OCI-LY1 (cell line): Measurements from ENCODE around the gene CARM1.

Experiments
- EZH2 ChIP-seq: fragments of 200-600 bp; sonication (generic), shearing (Covaris generic); IDR thresholded peaks from 2 replicates; pipeline ENCODE4 v1.8.0; 2017; ENCODE audit warnings: borderline replicate concordance, mixed run types, mild to moderate bottlenecking, antibody characterized with exemption, low read length, moderate library complexity, mixed read lengths
- TF ChIP-seq, protein P1 (sequence below): fragments of 200-600 bp; sonication (generic), shearing (Covaris generic); IDR thresholded peaks from 2 replicates; pipeline ENCODE4 v1.5.1; 2017; ENCODE audit warnings: mild to moderate bottlenecking, antibody characterized with exemption, low read length, moderate library complexity, mixed read lengths

DNA sequence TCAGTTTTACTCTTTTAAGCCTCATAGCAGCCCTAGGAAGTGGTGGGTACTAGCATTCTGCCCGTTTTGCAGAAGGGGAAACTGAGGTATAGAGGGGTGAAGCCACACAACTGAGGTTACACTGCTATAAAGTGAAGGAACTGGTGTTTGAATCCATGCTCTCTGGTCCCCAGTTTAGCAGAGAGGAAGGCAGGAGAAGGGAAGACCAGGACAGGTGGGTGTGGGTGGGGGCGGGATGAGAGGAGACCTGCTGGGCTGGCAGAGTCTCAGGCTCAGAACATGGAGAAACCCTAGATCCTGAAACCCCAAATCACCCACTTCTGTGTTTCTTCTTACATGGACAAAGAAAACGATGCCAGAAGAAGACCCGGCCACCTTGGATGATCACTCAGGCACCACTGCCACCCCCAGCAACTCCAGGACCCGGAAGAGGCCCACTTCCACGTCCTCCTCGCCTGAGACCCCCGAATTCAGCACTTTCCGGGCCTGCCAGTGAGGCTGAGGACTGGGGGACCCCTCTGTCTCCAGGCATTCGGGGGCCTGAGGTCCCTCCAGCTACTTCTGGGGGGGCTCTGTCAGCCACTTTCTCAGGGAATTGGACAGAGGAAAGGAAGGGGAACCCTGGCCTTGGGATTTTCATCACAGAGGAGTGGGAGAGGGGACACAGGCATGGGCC is 2.3 kb upstream of the CARM1 start:
- TF ChIP-seq, protein P1, sequence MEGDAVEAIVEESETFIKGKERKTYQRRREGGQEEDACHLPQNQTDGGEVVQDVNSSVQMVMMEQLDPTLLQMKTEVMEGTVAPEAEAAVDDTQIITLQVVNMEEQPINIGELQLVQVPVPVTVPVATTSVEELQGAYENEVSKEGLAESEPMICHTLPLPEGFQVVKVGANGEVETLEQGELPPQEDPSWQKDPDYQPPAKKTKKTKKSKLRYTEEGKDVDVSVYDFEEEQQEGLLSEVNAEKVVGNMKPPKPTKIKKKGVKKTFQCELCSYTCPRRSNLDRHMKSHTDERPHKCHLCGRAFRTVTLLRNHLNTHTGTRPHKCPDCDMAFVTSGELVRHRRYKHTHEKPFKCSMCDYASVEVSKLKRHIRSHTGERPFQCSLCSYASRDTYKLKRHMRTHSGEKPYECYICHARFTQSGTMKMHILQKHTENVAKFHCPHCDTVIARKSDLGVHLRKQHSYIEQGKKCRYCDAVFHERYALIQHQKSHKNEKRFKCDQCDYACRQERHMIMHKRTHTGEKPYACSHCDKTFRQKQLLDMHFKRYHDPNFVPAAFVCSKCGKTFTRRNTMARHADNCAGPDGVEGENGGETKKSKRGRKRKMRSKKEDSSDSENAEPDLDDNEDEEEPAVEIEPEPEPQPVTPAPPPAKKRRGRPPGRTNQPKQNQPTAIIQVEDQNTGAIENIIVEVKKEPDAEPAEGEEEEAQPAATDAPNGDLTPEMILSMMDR, result no peak
- TF ChIP-seq EZH2, result no peak
